Astrocyte (in vitro differentiated cells and primary cell): ENCODE data around the gene EFCAB6.

ENCODE experiments used
- CTCF ChIP-seq: IDR thresholded peaks from 2 replicates; pipeline ENCODE4 v1.5.1; 2011; ENCODE audit warnings: low read depth, mild to moderate bottlenecking, inconsistent platforms, low read length, moderate library complexity; ENCODE audit not compliant: insufficient read depth
- EZH2 ChIP-seq: IDR thresholded peaks from 2 replicates; pipeline ENCODE4 v1.6.1; 2012; ENCODE audit warnings: mild to moderate bottlenecking, low read length, inconsistent platforms; ENCODE audit not compliant: insufficient read depth

- TF ChIP-seq CTCF: no peak
- TF ChIP-seq EZH2: no peak
Observed at GRCh38 chr22:43750751-43751150, 61.4 kb downstream of the EFCAB6 start.
